ENCODE results near the gene ZNF678. TPM values are rescaled to one million over a fixed set of nuclear protein-coding genes. Genes with fewer than 3 reads are reported as not detected.
"Not testable (repeated sequence)": the region's sequence is repeated elsewhere in the genome, so short reads cannot be mapped to it uniquely, and the experiment has no call there.

ZNF678 gene
- polyA plus RNA-seq, 5 donors: 9.7 to 21.4 (median 18.7) TPM

GRCh38 chr1:227548448-227548847 is 14.9 kb upstream of the ZNF678 start:
- DNase-seq: no peak

- DNase-seq: no peak
Observed at GRCh38 chr1:227549892-227550291, 13.5 kb upstream of the ZNF678 start.

- DNase-seq: not testable (repeated sequence)
Observed at GRCh38 chr1:227551881-227552280, 11.5 kb upstream of the ZNF678 start.

GRCh38 chr1:227556288-227556687 is 7.1 kb upstream of the ZNF678 start:
- no peak for DNase-seq

GRCh38 chr1:227557962-227558725 is 5.2 kb upstream of the ZNF678 start:
- DNase-seq: no peak

GRCh38 chr1:227558732-227559262 is 4.6 kb upstream of the ZNF678 start:
- peak; percentile 34 to 43 for DNase-seq

GRCh38 chr1:227559499-227559898 is 3.9 kb upstream of the ZNF678 start:
- DNase-seq: no peak

GRCh38 chr1:227559926-227560325 is 3.4 kb upstream of the ZNF678 start:
- DNase-seq: peak in 1 of 2 donors; percentile 3

GRCh38 chr1:227560393-227561173 is 2.8 kb upstream of the ZNF678 start:
- peak; percentile 15 to 17 for DNase-seq

GRCh38 chr1:227561241-227561907 is 2.0 kb upstream of the ZNF678 start:
- DNase-seq: no peak

GRCh38 chr1:227562037-227562436 is 1.3 kb upstream of the ZNF678 start:
- no peak for DNase-seq

GRCh38 chr1:227562933-227563323 is 428 bp upstream of the ZNF678 start:
- DNase-seq: no peak

- no peak for DNase-seq
Observed at GRCh38 chr1:227567256-227567655, 3.9 kb downstream of the ZNF678 start.

GRCh38 chr1:227568593-227568992 is 5.2 kb downstream of the ZNF678 start:
- DNase-seq: no peak

GRCh38 chr1:227572752-227573151 is 9.4 kb downstream of the ZNF678 start:
- DNase-seq: no peak

GRCh38 chr1:227574926-227575325 is 11.6 kb downstream of the ZNF678 start:
- DNase-seq: no peak

GRCh38 chr1:227576189-227576588 is 12.8 kb downstream of the ZNF678 start:
- peak in 1 of 2 donors; percentile 29 for DNase-seq

GRCh38 chr1:227577500-227577899 is 14.1 kb downstream of the ZNF678 start:
- no peak for DNase-seq

- no peak for DNase-seq
Observed at GRCh38 chr1:227583354-227583753, 20.0 kb downstream of the ZNF678 start.

- DNase-seq: no peak
Observed at GRCh38 chr1:227586733-227587132, 23.4 kb downstream of the ZNF678 start.

- DNase-seq: no peak
Observed at GRCh38 chr1:227587968-227588367, 24.6 kb downstream of the ZNF678 start.

GRCh38 chr1:227588769-227589168 is 25.4 kb downstream of the ZNF678 start:
- not testable (repeated sequence) for DNase-seq
